Adrenal gland (tissue), 5 donors: Measurements from ENCODE around the gene COMT.

Experiments
- CTCF ChIP-seq, 6 experiments: fragments of 450-650 bp in 4 of 6; fragments of 200-600 bp in 2 of 6; sonication (generic) in 1 of 6; IDR thresholded peaks; 1 replicate in 5 of 6; 2 replicates in 1 of 6; pipeline versions ENCODE4 v1.5.1 to v1.8.0; 2016 to 2021; ENCODE audit warnings: antibody characterized with exemption in 6 of 6, mild to moderate bottlenecking in 2 of 6, moderate library complexity in 1 of 6
- POLR2A ChIP-seq, 2 donors: fragments of 450-650 bp; IDR thresholded peaks; one replicate each; pipeline ENCODE4 v1.6.1; 2017; ENCODE audit warnings: antibody characterized with exemption in 2 of 2, mild to moderate bottlenecking in 2 of 2, moderate library complexity in 1 of 2
- donor health status: DM: no; HTN: no; CAD: no.

DNA sequence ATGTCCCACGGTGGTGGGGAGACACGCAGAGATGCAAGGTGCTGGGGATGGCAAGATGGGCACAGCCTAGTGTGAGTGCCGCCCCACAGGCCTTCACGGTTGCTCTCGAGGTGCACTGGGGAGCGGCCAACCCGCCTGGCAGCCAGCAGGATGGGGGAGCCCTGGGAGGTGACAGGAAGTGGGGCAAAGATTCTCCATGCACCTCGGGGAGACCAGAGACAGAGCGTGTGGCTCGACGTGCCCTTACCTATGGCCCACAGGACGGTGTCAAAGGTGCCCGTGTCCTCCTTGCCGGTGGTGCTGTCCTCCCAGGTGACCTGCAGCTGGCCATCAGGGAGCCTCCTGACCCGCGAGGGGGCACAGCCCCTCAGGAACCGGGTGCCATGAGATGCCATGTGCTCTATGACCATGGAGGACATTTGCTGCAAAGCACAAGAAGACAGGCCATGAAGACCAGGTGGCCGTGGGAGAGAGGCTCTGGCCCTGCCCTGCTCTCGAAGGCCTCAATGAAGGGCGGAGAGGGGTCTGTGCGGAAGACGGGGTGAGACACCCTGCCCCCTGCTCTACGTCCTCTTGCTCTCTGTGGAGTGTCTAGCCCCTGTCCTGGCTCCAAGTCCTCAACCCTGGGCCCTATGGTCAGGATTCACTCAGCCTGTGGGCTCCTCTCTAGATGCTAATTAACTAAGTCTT, 46.3 kb upstream of the COMT start:
- TF ChIP-seq CTCF (IDR thresholded peaks at IDR 0.05): no peak
- TF ChIP-seq POLR2A (IDR thresholded peaks at IDR 0.05): no peak
